ENCODE measurements around the gene VAX1. TPM values are rescaled to one million over a fixed set of nuclear protein-coding genes. Genes with fewer than 3 reads are reported as not detected.

VAX1 gene
- total RNA-seq, 1 experiment from 2014 or later = 0.04 TPM

GRCh38 chr10:117135026-117135372 is 3.1 kb downstream of the VAX1 start (continued):
- TF ChIP-seq ATF6 (CRISPR knock-in tag; IDR thresholded peaks at IDR 0.05) (no peak), TEAD4 (CRISPR knock-in tag; IDR thresholded peaks at IDR 0.05) (no peak), PRDM15 (CRISPR knock-in tag; IDR thresholded peaks at IDR 0.05) (no peak), ETV6 (CRISPR knock-in tag; IDR thresholded peaks at IDR 0.05) (no peak), SMAD3 (CRISPR knock-in tag; IDR thresholded peaks at IDR 0.05; ENCODE audit: borderline replicate concordance) (no peak), HMGA2 (CRISPR knock-in tag; IDR thresholded peaks at IDR 0.05) (no peak), NR1H2 (CRISPR knock-in tag; IDR thresholded peaks at IDR 0.05) (no peak), IRF2 (CRISPR knock-in tag; IDR thresholded peaks at IDR 0.05; ENCODE audit: borderline replicate concordance, low read depth) (no peak), ZNF671 (CRISPR knock-in tag; IDR thresholded peaks at IDR 0.05) (no peak), CREM (CRISPR knock-in tag; IDR thresholded peaks at IDR 0.05) (no peak), ZNF317 (CRISPR knock-in tag; IDR thresholded peaks at IDR 0.05; ENCODE audit: borderline replicate concordance, low read depth) (no peak), SMAD4 (CRISPR knock-in tag; IDR thresholded peaks at IDR 0.05) (no peak), SP1 (CRISPR knock-in tag; conservative IDR thresholded peaks at IDR 0.05) (no peak), ERG (CRISPR knock-in tag; IDR thresholded peaks at IDR 0.05) (no peak), RORB (CRISPR knock-in tag; IDR thresholded peaks at IDR 0.05) (no peak)

GRCh38 chr10:117134306-117135025 is 3.6 kb downstream of the VAX1 start:
- Mint-ChIP-seq H3K9me3 (no peaks in the 10 kb centered on the region), H3K36me3 (no peaks in the 10 kb centered on the region; the same call in 1 of the 2 replicates), H3K4me1 (peaks cover 66% of the 10 kb centered on the region), H3K27me3 (ENCODE audit: low read depth) (peaks cover 97% of the 10 kb centered on the region), H3K4me3 (peak overlapping the region; percentile 59), H3K27ac (no peak overlapping the region)
- DNase-seq (ENCODE audit: low spot score) = peak; percentile 55
- ATAC-seq = peak; percentile 12
- CTCF ChIA-PET = interaction anchor here (0.5 to 5.7 kb wide), 12 partner anchors 9 to 338 kb away, joined by 3 to 72 read pairs (median 4); partner anchors contain the start of gene ENO4
- TF ChIP-seq ETV6 (CRISPR knock-in tag; IDR thresholded peaks at IDR 0.05) = peak; percentile 98
- 0 out of 2 replicates have a peak, but pooled peaks have one; percentile 27 for TF ChIP-seq ZNF423 (CRISPR knock-in tag; IDR thresholded peaks at IDR 0.05)
- no peak for TF ChIP-seq SP1 (CRISPR knock-in tag; conservative IDR thresholded peaks at IDR 0.05)
- TF ChIP-seq RELA (CRISPR knock-in tag; IDR thresholded peaks at IDR 0.05; ENCODE audit: borderline replicate concordance) = no peak
- no peak for TF ChIP-seq AR (CRISPR knock-in tag; IDR thresholded peaks at IDR 0.05)
- POLR2A ChIA-PET = interaction anchor here (0.9 kb wide), 1 partner anchor 32 kb away, joined by 3 read pairs; no protein-coding TSS in a partner anchor

Measured in WTC11 (cell line).